ENCODE results near the gene PRSS38. TPM values are rescaled to one million over a fixed set of nuclear protein-coding genes. Genes with fewer than 3 reads are reported as not detected.

PRSS38 gene
- total RNA-seq, 1 donor from 2014 or later: not detected

GRCh38 chr1:227778401-227778947, 37.0 kb upstream of the PRSS38 start:
- DNase-seq (ENCODE audit: low spot score in 2 of 2) (no peak), FAIRE-seq (no peak)

GRCh38 chr1:227779021-227779441, 36.4 kb upstream of the PRSS38 start:
- FAIRE-seq (no peak), DNase-seq (ENCODE audit: low spot score in 2 of 2) (no peak)

- DNase-seq (ENCODE audit: low spot score in 2 of 2) (no peak), FAIRE-seq (no peak)
These were observed 35.8 kb upstream of the PRSS38 start for GRCh38 chr1:227779685-227780084.

GRCh38 chr1:227780101-227781044, 35.1 kb upstream of the PRSS38 start:
- FAIRE-seq (no peak), DNase-seq (ENCODE audit: low spot score in 2 of 2) (no peak)

DNA sequence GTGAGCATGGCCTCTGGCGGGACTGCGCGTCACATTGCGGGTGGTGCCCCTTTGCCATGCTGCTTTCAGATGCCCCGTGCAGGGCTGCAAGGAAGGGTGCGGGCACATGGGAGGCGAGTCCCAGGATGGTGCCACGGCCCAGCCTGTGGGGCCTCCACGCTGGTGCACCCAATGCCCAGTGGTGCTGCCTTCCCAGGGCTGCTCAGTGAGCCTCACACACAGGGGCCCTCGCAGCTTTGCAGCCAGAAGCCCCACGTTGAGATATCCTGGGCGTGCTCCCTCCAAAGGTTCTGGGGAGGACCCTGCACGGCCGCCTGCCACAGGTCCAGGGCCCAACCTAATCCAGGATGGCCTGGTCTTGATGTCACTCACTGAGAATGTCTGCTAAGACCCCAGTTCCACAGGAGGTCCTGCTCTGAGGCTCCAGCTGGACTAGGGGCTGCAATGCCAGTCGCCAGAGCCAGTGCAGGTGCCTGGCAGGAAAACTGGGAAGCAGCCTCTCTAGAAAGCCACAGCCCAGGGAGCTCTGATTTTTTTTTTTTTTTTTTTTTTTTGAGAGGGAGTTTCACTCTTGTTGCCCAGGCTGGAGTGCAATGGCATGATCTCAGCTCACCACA, 34.1 kb upstream of the PRSS38 start:
- FAIRE-seq: no peak
- DNase-seq (ENCODE audit: low spot score in 2 of 2): no peak

DNA sequence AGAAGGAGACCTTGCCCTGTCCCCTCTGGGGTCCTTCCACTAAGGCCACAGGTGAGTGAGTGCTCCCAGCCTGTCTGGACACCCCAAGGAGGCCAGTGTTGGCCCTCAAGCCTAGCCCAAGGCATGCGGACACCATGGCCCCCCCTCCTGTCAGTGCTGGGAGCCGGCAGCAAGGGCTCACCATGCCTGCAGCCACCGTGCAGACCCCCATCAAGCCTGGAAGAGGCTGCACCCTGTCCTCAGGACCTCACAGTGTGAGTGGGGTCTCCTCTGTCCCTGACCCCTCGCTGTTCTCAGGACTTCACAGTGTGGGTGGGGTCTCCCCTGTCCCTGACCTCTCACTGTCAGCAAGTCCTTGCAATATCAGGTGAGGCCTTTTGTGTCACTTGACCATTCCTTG, 33.2 kb upstream of the PRSS38 start:
- DNase-seq (ENCODE audit: low spot score in 2 of 2): no peak
- FAIRE-seq: no peak

DNA sequence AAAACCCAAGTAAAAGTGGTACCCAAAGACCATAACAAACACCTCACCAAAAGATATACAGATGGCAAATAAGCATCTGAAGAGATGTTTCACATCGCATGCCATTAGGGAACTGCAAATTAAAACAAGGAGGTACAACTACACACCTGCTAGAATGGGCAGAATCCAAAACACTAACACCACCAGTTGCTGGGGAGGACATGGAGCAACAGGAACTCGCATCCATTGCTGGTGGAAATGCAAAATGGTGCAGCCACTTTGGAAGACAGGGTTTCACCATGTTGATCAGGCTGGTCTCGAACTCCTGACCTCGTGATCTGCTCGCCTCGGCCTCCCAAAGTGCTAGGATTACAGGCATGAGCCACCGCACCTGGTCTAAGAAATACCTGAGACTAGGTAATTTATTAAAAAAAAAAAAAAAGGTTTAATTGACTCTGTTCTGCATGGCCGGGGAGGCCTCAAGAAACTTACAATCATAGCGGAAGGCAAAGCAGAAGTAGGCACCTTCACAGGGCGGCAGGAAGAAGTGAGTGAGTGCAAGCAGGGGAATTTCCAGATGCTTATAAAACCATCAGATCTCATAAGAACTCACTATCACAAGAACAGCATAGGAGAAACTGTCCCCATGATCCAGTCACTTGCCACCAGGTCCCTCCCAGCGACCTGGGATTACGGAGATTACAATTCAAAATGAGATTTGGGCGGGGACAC, 30.2 kb upstream of the PRSS38 start:
- no peak for FAIRE-seq
- DNase-seq (ENCODE audit: low spot score in 2 of 2): no peak

DNA sequence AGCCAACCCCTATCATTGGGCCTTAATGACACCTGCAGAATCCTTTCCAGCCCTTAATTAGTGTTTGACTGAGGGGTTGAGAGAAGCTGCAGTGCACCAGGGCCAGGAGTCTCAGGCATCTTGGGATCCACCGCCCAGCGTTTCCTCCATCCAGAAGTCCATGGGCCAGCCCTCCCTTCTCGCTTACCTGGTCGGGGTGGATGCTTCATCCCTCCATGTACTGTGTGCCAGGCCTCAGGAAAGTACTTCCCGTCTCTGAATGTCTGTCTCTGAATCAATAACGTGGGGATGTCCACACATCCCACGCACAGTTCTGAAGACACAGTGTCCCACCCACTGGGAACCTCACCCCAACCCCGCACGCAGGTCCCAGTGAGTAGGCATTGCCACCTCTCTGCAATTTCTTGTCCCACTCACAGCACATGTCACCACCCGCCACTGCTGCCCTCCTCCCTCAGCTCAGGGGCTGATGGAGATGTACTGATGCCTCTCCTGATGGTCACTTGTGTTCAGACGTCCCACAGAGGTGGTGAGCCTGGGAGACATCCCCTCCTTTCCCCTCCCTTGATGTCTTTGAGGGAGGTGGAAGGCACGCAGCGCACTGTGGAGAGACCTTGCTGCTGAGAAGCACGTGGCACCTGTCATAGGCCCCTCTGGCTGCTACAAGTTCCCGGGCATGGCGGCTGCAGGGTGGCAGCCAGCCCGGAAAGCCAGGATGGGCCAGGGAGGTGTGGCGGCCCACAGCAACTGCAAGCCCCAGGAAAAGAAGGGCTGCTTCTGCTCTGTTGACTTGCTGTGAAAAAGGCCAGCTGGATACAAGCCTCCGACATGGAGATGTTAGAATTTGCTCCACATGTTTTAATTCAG, 29.4 kb upstream of the PRSS38 start:
- DNase-seq (ENCODE audit: low spot score in 2 of 2) (peak in 1 of 2 donors; percentile 18), FAIRE-seq (no peak)

DNA sequence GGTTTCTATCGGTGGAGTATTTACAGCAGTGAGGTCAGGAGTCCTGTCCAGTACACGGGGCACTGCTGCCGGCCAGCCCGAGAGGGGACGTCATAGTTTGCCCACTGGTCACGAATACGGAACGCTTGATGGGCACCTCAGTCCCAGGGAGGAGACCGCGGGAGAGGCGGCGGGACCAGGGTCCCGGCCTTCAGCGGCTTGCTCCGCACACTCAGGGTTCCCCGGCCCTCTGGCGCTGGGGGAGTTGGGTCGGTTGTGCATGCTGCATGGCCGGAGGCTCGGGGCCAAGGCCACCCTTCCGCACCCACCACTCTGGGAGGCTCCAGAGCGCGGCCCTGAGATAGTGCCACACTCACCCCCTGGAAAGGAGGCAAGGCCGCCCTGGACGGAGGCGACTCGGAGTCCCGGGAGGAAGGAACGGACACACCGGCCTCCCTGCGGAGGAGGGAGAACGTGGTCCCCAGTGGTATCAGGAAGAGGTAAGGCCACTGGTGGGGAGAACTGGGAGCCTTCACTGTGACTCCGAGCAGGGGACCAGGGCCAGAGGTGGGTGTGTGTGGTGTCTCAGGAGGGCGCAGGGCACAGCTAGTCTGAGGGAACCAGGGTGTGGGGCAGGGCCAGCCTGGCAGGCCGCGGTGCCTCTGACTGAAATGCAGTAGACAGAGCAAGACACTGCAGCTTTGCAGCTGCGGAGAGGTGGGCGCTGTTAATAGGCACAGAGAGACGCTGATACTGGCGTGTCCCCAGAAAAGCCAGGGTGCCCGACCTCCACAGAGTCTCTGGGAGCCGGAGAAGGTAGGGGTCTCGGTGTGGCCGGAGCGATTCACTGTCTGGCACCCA, 28.6 kb upstream of the PRSS38 start:
- DNase-seq (ENCODE audit: low spot score in 2 of 2): peak in 1 of 2 donors; percentile 16
- no peak for FAIRE-seq

DNA sequence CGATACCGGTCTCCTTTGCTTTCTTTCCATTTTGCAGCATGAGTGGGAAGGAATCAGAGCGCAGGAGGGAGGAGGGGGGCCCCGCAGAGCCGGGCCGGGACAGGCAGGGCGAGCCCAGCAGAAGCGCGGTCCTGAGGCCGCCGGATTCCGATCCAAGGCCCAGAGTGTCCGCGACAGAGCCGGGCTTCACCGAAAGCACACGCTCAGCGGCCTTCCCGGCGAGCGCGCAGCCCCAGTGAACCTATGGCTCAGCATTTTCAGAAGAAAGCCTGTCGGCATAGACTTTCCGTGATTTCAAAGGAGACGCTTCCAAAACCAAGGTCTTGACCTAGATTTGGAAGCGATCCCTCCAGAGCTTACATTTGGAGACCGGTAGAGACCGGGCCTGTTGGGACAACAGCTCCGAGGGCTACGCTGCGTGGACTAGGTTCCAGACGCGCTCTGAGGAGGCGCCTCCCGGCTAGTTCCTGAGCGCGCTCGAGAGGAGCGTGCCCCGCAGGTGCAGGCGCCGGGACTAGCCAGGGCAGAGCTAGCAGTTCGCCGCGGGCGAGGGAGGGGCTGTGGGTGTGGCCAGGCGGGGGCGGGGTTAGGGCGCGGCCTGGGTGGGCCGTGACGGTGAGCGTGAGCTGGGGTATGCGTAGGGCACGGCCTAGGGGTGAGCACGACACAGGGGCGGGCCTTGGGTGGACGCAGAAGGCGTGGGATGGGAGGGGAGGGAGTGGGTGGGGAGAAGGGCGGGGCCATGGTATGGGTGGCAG, 27.8 kb upstream of the PRSS38 start:
- FAIRE-seq (no peak), DNase-seq (ENCODE audit: low spot score in 2 of 2) (peak; percentile 74 to 77)

DNA sequence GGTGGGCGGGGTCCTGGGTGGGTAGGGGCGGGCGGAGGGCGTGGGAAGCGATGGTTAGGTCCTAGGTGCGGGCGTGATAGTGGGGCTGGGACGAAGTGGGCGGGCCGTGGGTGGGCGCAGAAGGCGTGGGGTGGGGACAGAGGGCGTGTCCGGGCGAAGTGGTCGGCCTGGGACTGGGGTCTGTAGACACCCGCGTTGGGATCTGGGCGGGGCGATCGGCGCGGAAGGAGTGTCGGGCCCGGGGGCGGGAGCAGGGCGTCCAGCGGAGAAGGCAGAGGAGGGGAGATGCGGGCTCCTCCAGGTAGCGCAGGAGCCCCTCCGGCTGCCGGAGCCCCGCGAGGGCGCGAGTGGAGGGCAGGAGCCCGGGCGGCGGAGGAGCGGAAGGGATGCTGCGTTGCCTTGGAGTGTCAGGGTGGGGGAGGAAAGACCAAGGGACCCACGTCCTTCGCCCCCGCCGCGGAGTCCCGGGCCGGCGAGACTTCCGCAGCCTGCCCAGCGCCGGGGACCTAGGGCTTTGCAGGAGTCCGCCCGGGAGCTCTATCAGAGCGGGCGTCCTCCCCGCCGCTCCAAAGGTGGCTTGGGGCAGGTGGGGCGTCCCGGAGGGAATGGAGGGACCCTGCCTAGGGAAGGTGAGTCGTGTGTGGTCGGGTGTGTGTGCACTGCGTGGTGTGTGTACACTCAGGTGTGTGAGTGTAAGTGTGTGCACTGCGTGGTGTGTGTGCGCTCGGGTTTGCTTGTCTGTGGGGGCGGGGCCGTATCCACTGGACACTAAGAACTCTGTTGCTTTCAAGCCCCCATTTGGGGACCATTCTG, 27.0 kb upstream of the PRSS38 start:
- no peak for FAIRE-seq
- DNase-seq (ENCODE audit: low spot score in 2 of 2): peak; percentile 3 to 41

- DNase-seq (ENCODE audit: low spot score in 2 of 2): no peak
These were observed 26.1 kb upstream of the PRSS38 start for GRCh38 chr1:227789084-227790033.

DNA sequence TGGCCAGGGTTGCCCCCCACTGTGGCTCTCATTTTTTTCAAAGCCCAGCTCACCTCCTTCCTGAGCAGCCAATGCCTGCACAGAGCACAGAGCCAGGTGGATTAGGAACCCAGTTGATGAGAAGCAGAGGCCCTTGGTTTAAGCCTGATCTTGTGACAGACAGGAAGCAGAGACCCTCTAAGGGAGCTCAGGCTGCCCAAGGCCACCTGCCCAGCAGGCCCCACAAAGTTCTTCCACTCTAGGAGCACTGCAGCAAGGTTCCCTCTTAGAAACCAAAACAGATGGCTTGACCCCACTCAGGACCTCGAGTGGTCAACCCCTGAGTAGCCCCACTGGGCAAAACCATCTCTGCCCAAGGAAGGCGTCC, 25.5 kb upstream of the PRSS38 start:
- DNase-seq (ENCODE audit: low spot score in 2 of 2): no peak
- no peak for FAIRE-seq

More at GRCh38 chr1:227789084-227790033, 26.1 kb upstream of the PRSS38 start:
- no peak for FAIRE-seq

DNA sequence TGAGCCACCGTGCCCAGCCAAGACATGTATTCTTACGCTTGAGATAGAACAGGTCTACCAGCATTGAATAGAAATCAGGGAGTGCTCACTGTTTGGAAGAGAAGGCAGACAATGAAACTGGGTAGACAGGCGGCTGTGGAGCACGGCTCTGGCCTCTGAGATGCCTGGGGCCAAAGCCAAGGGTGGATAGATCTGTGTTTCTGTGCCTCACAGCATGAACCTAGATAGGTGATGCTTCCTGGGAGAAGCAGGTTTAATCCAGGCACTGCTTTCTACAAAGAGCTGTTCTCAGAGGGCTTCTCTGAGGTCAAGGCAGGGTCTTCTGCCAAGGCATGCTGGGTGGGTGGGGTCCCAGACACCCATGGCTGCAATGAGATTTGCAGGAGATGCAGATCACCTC, 24.6 kb upstream of the PRSS38 start:
- FAIRE-seq (no peak), DNase-seq (ENCODE audit: low spot score in 2 of 2) (no peak)

DNA sequence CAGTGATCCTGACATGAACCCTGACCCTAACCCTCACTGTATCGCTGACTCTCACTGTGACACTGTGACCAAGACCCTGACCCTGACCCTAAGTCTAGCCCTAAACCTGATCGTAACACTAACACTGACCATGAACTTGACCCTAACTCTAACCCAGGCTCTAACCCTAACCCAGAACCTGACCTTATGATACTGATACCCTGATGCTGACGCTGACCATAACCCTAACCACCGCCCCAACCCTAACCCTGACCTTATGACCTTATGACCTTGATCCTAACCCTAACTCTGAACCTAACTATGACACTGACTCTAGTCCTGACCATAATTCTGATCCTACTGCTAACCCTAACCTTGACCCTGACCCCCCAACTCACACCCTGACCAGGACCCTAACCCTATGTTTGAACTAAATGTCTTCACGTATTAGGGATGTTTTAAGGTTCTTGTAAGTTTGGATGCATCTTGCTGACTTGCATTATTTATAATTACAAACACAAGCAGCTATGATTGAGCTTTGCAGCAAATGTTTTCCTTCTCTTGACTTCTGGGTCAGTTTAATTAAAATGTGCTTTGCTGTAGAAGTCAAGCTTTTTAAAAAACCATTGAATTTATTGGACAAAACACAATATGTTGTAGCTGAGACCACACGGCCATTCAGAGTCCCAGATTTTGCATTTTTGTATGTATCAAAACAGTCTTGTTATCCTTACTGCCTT, 23.9 kb upstream of the PRSS38 start:
- DNase-seq (ENCODE audit: low spot score in 2 of 2): no peak
- FAIRE-seq: no peak

Measured in frontal cortex (tissue), 4 donors.